KMS-11 (cell line): ENCODE data around the gene LARGE1.

Experiments
- H2AFZ ChIP-seq: fragments of 200-600 bp; sonication (generic); 2 replicates; pipeline ENCODE4 v1.6.1; 2016; ENCODE audit warnings: antibody characterized with exemption, mixed run types, low read depth
- H3K27ac ChIP-seq: fragments of 200-600 bp; sonication (generic); 2 replicates; pipeline ENCODE4 v1.6.1; 2016; ENCODE audit warnings: mild to moderate bottlenecking, mixed run types
- H3K27me3 ChIP-seq: fragments of 200-600 bp; sonication (generic); 2 replicates; pipeline ENCODE4 v1.6.1; 2017; ENCODE audit warnings: mild to moderate bottlenecking, low read depth, mixed run types, moderate library complexity; ENCODE audit not compliant: insufficient read depth
- H3K36me3 ChIP-seq: fragments of 200-600 bp; sonication (generic); 2 replicates; pipeline ENCODE4 v1.6.1; 2017; ENCODE audit warnings: mild to moderate bottlenecking, mixed run types; ENCODE audit not compliant: insufficient read depth
- H3K4me1 ChIP-seq: fragments of 200-600 bp; sonication (generic); 2 replicates; pipeline ENCODE4 v1.6.1; 2016; ENCODE audit warnings: mild to moderate bottlenecking, low read depth, mixed run types; ENCODE audit not compliant: poor library complexity, severe bottlenecking
- H3K4me2 ChIP-seq: fragments of 200-600 bp; sonication (generic); 2 replicates; pipeline ENCODE4 v1.7.0; 2016; ENCODE audit warnings: mild to moderate bottlenecking, mixed run types
- H3K4me3 ChIP-seq: fragments of 200-600 bp; sonication (generic); IDR thresholded peaks from 2 replicates; pipeline ENCODE4 v1.6.1; 2017; ENCODE audit warnings: low read depth, low read length, mixed read lengths; ENCODE audit not compliant: insufficient read depth
- H3K79me2 ChIP-seq: fragments of 200-600 bp; sonication (generic); 2 replicates; pipeline ENCODE4 v1.6.1; 2016; ENCODE audit warnings: low read depth, mixed run types; ENCODE audit not compliant: insufficient read depth
- H3K9ac ChIP-seq: fragments of 200-600 bp; sonication (generic); 2 replicates; pipeline ENCODE4 v1.6.1; 2016; ENCODE audit warnings: mild to moderate bottlenecking, mixed run types
- H4K20me1 ChIP-seq: fragments of 200-600 bp; sonication (generic); 2 replicates; pipeline ENCODE4 v1.6.1; 2016; ENCODE audit warnings: mild to moderate bottlenecking, mixed run types; ENCODE audit not compliant: insufficient read depth
- CTCF ChIP-seq: fragments of 200-600 bp; sonication (generic); conservative IDR thresholded peaks from 2 replicates; pipeline ENCODE4 v1.6.1; 2017; ENCODE audit warnings: low read depth, mild to moderate bottlenecking, antibody characterized with exemption, low read length, moderate library complexity, mixed read lengths

LARGE1 gene

DNA sequence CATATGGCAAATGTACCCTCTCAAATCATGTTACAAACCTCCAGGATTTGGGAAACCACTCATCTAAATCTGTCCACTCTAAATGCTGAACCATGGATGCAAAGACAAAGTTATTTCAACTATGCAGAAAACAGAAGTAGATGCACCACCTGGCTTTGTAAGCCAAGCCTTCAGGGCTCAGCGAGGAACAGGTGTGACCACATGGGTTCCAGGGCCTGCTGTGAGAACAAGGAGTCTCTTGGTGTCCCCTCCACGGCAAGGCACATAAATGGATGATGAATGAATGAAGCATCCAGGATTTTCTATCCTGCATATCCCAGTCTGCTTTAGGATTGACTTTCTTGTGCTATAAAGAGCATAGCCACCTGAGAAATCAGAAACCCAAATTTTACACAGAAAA is 284.5 kb downstream of the LARGE1 start:
- Histone ChIP-seq H3K36me3 (no peaks in the 10 kb centered on the region), H2AFZ (no peak overlapping the region)
- TF ChIP-seq CTCF = no peak

GRCh38 chr22:33631777-33632176 is 288.5 kb downstream of the LARGE1 start:
- Histone ChIP-seq H4K20me1 (no peaks in the 10 kb centered on the region), H3K36me3 (no peaks in the 10 kb centered on the region), H2AFZ (no peak overlapping the region), H3K27ac (no peak overlapping the region), H3K79me2 (no peaks in the 10 kb centered on the region), H3K27me3 (no peaks in the 10 kb centered on the region), H3K4me2 (no peak overlapping the region), H3K4me3 (no peak overlapping the region), H3K9ac (no peak overlapping the region), H3K4me1 (no peaks in the 10 kb centered on the region)
- TF ChIP-seq CTCF = no peak

More for the DNA sequence above, 284.5 kb downstream of the LARGE1 start:
- H3K4me3 ChIP-seq = no peak overlapping the region
- no peaks in the 10 kb centered on the region for H3K79me2 ChIP-seq
- H3K4me2 ChIP-seq = no peak overlapping the region
- H4K20me1 ChIP-seq = no peaks in the 10 kb centered on the region
- H3K4me1 ChIP-seq = no peaks in the 10 kb centered on the region
- no peaks in the 10 kb centered on the region for H3K27me3 ChIP-seq
- no peak overlapping the region for H3K27ac ChIP-seq
- H3K9ac ChIP-seq = no peak overlapping the region

DNA sequence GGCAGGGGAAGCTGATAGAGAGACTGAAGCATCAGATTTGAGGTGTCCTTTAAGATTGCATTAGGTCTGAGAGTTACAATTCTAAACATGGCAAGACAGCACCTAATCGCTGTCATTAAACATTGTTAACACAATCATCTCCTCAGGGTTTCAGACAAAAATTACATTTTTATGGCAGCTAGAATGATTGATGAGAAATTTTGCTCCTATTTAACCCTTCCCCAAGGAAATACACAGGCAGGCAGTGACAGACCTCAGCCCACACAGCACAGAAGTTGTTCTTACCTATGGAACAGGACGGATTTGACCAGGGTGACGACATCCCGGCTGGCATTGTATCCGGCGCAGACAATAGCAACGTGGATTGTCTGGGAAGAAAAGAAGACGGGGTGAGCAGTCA is 294.3 kb downstream of the LARGE1 start:
- no peak overlapping the region for H3K9ac ChIP-seq
- H2AFZ ChIP-seq = no peak overlapping the region
- H3K27ac ChIP-seq = no peak overlapping the region
- no peaks in the 10 kb centered on the region for H4K20me1 ChIP-seq
- no peaks in the 10 kb centered on the region for H3K4me1 ChIP-seq
- H3K36me3 ChIP-seq = no peaks in the 10 kb centered on the region
- no peak overlapping the region for H3K4me2 ChIP-seq
- no peak overlapping the region for H3K4me3 ChIP-seq
- no peaks in the 10 kb centered on the region for H3K79me2 ChIP-seq
- H3K27me3 ChIP-seq = no peaks in the 10 kb centered on the region
- TF ChIP-seq CTCF = no peak

GRCh38 chr22:33620085-33620484 is 300.2 kb downstream of the LARGE1 start:
- no peaks in the 10 kb centered on the region for H3K79me2 ChIP-seq
- no peaks in the 10 kb centered on the region for H3K4me1 ChIP-seq
- H3K4me2 ChIP-seq = no peak overlapping the region
- no peaks in the 10 kb centered on the region for H3K36me3 ChIP-seq
- H3K9ac ChIP-seq = no peak overlapping the region
- no peaks in the 10 kb centered on the region for H3K27me3 ChIP-seq
- no peak overlapping the region for H2AFZ ChIP-seq
- no peaks in the 10 kb centered on the region for H4K20me1 ChIP-seq
- H3K27ac ChIP-seq = no peak overlapping the region
- no peak for TF ChIP-seq CTCF
- H3K4me3 ChIP-seq = no peak overlapping the region
